DOHH2 (cell line): ENCODE data around the gene JOSD2.

Experiments used
- H3F3A ChIP-seq: fragments of 200-600 bp; sonication (generic), shearing (Covaris generic); 2 replicates; pipeline ENCODE4 v1.6.0; 2016; ENCODE audit warnings: antibody characterized with exemption, mild to moderate bottlenecking; ENCODE audit not compliant: control insufficient read depth, insufficient read depth
- H3K27ac ChIP-seq: fragments of 200-600 bp; sonication (generic); 2 replicates; pipeline ENCODE4 v1.5.1; 2014; ENCODE audit warnings: low read depth, mild to moderate bottlenecking, low read length, moderate library complexity
- H3K27me3 ChIP-seq: fragments of 200-600 bp; sonication (generic); 2 replicates; pipeline ENCODE4 v1.6.1; 2014; ENCODE audit warnings: mild to moderate bottlenecking, low read length, mixed read lengths; ENCODE audit not compliant: control insufficient read depth
- H3K36me3 ChIP-seq: fragments of 200-600 bp; sonication (generic); 2 replicates; pipeline ENCODE4 v1.6.1; 2014; ENCODE audit warnings: mild to moderate bottlenecking, low read length, moderate library complexity, mixed read lengths; ENCODE audit not compliant: control insufficient read depth
- H3K4me1 ChIP-seq: fragments of 200-600 bp; sonication (generic); 2 replicates; pipeline ENCODE4 v1.6.1; 2014; ENCODE audit warnings: mild to moderate bottlenecking, low read length, mixed read lengths; ENCODE audit not compliant: control insufficient read depth
- H3K4me2 ChIP-seq: fragments of 200-600 bp; sonication (generic); 2 replicates; pipeline ENCODE4 v1.6.0; 2014; ENCODE audit warnings: mild to moderate bottlenecking, low read length, moderate library complexity
- H3K4me3 ChIP-seq: fragments of 200-600 bp; sonication (generic); 2 replicates; pipeline ENCODE4 v1.5.1; 2014; ENCODE audit warnings: mild to moderate bottlenecking, low read length, mixed read lengths
- H3K79me2 ChIP-seq: fragments of 200-600 bp; sonication (generic); 2 replicates; pipeline ENCODE4 v1.6.1; 2014; ENCODE audit warnings: mild to moderate bottlenecking, low read length, mixed read lengths; ENCODE audit not compliant: control insufficient read depth
- H3K9me2 ChIP-seq: fragments of 200-600 bp; sonication (generic); replicated peaks from 2 replicates; pipeline ENCODE4 v1.6.1; 2014; ENCODE audit warnings: mild to moderate bottlenecking, low read length, mixed read lengths; ENCODE audit not compliant: control insufficient read depth
- H3K9me3 ChIP-seq: fragments of 200-600 bp; sonication (generic); 2 replicates; pipeline ENCODE4 v1.6.1; 2014; ENCODE audit warnings: antibody characterized with exemption, low read length, mixed read lengths; ENCODE audit not compliant: control insufficient read depth, insufficient read depth
- H4K20me1 ChIP-seq: fragments of 200-600 bp; sonication (generic); 2 replicates; pipeline ENCODE4 v1.6.0; 2014; ENCODE audit warnings: low read depth, mild to moderate bottlenecking, antibody characterized with exemption, low read length, moderate library complexity; ENCODE audit not compliant: control insufficient read depth, insufficient read depth
- EZH2phosphoT487 ChIP-seq: fragments of 200-600 bp; sonication (generic); IDR thresholded peaks from 2 replicates; pipeline ENCODE4 v1.6.1; 2017; ENCODE audit warnings: borderline replicate concordance, mild to moderate bottlenecking, antibody characterized with exemption, low read length, moderate library complexity, mixed read lengths
- TF ChIP-seq, protein P1 (sequence below): fragments of 200-600 bp; sonication (generic); IDR thresholded peaks from one replicate; pipeline ENCODE4 v1.5.1; 2014; ENCODE audit warnings: antibody characterized with exemption, mild to moderate bottlenecking, low read depth, low read length; ENCODE audit not compliant: poor library complexity, severe bottlenecking

Gene JOSD2

DNA sequence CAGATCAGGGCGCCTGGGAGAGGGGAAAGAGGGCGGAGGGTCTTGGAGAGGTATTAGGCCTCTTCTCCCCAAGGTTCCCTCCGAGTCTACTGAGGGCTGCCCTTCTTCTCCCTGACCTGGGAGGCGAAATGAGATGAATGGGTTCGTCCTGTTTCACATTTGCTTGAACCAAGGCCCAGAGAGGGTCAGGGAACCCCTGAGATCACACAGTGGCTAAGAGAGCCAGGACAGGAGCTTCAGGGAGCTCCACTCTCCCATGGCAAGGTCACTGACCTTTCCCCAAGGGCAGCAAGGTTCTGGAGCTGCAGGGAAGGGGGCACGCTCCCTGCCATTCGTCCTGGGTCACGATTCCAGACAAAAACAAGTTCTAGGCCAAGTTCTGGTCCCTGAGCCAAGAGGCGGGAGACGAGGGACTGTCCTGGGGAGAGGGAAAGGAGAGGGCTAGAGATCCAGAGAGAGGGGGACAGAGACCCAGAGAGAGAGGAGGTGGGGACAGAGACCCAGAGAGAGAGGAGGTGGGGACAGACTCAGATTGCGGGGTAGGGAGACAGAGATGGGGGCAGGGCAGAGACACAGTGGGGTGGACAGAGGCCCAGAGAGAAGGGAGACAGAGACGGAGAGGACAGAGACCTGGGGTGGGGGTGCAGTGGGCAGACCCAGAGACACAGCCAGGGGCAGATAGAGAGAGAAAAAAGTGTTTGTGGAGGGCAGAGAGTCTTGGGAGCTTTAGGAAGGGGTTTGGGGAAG is 2.2 kb upstream of the JOSD2 start:
- H4K20me1 ChIP-seq, result no peaks in the 10 kb centered on the region
- H3K27me3 ChIP-seq, result no peaks in the 10 kb centered on the region
- no peak overlapping the region for H3K27ac ChIP-seq
- H3F3A ChIP-seq, result no peaks in the 10 kb centered on the region
- H3K4me1 ChIP-seq, result peaks cover 14% of the 10 kb centered on the region
- H3K4me3 ChIP-seq, result no peak overlapping the region
- H3K9me2 ChIP-seq, result no peaks in the 10 kb centered on the region
- no peaks in the 10 kb centered on the region for H3K9me3 ChIP-seq
- H3K36me3 ChIP-seq, result no peaks in the 10 kb centered on the region
- no peak overlapping the region for H3K4me2 ChIP-seq
- H3K79me2 ChIP-seq, result peaks cover 3% of the 10 kb centered on the region; the same call in 1 of the 2 replicates
- TF ChIP-seq, protein P1, sequence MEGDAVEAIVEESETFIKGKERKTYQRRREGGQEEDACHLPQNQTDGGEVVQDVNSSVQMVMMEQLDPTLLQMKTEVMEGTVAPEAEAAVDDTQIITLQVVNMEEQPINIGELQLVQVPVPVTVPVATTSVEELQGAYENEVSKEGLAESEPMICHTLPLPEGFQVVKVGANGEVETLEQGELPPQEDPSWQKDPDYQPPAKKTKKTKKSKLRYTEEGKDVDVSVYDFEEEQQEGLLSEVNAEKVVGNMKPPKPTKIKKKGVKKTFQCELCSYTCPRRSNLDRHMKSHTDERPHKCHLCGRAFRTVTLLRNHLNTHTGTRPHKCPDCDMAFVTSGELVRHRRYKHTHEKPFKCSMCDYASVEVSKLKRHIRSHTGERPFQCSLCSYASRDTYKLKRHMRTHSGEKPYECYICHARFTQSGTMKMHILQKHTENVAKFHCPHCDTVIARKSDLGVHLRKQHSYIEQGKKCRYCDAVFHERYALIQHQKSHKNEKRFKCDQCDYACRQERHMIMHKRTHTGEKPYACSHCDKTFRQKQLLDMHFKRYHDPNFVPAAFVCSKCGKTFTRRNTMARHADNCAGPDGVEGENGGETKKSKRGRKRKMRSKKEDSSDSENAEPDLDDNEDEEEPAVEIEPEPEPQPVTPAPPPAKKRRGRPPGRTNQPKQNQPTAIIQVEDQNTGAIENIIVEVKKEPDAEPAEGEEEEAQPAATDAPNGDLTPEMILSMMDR, result no peak
- no peak for TF ChIP-seq EZH2phosphoT487

- Histone ChIP-seq H3K27ac (no peak overlapping the region), H4K20me1 (no peaks in the 10 kb centered on the region), H3K36me3 (no peaks in the 10 kb centered on the region), H3K4me1 (peaks cover 14% of the 10 kb centered on the region), H3K79me2 (peaks cover 3% of the 10 kb centered on the region; the same call in 1 of the 2 replicates), H3K4me2 (peak overlapping the region; percentile 90), H3K27me3 (no peaks in the 10 kb centered on the region), H3K9me3 (no peaks in the 10 kb centered on the region), H3K9me2 (no peaks in the 10 kb centered on the region), H3K4me3 (peak overlapping the region; percentile 79), H3F3A (no peaks in the 10 kb centered on the region)
- TF ChIP-seq EZH2phosphoT487, result no peak
These were observed 1.4 kb upstream of the JOSD2 start for GRCh38 chr19:50512112-50512998.

GRCh38 chr19:50510700-50511068 is 307 bp downstream of the JOSD2 start:
- Histone ChIP-seq H3F3A (no peaks in the 10 kb centered on the region), H3K9me2 (no peaks in the 10 kb centered on the region), H3K9me3 (no peaks in the 10 kb centered on the region), H3K4me2 (peak overlapping the region; percentile 90), H3K4me3 (peak overlapping the region; percentile 79), H3K27ac (0 out of 2 replicates have a peak overlapping the region, but pooled peaks have one; percentile 6), H3K36me3 (no peaks in the 10 kb centered on the region), H3K27me3 (no peaks in the 10 kb centered on the region), H3K79me2 (peaks cover 3% of the 10 kb centered on the region; the same call in 1 of the 2 replicates), H4K20me1 (no peaks in the 10 kb centered on the region), H3K4me1 (peaks cover 14% of the 10 kb centered on the region)
- no peak for TF ChIP-seq EZH2phosphoT487
- TF ChIP-seq, protein P1, result no peak
